Epithelial cell of proximal tubule (primary cell): ENCODE results near the gene C5. TPM values are rescaled to one million over a fixed set of nuclear protein-coding genes. Genes with fewer than 3 reads are reported as not detected.

Experiments used
- DNase-seq: peaks from one replicate; pipeline ENCODE4 v3.0.0-alpha.2; 2011; ENCODE audit warnings: low read depth
- H3K4me3 ChIP-seq: 2 replicates; pipeline ENCODE4 v1.5.1; 2011; ENCODE audit warnings: low read depth, mild to moderate bottlenecking, low read length
- CTCF ChIP-seq: conservative IDR thresholded peaks from 2 replicates; pipeline ENCODE4 v1.5.1; 2012; ENCODE audit warnings: low read depth, mild to moderate bottlenecking, low read length
- total RNA-seq: library from RNA; depleted of rRNA; stranded (reverse); fragments of >200 nt; gene quantifications from 2 replicates; pipeline ENCODE4 v1.2.3, GENCODE V29; 2015

Gene C5
- total RNA-seq, 1 donor from 2014 or later: 0.52 TPM

GRCh38 chr9:120983259-120983837 is 66.7 kb downstream of the C5 start:
- no peak overlapping the region for H3K4me3 ChIP-seq
- TF ChIP-seq CTCF: no peak
- DNase-seq: no peak

GRCh38 chr9:120982836-120983235 is 67.2 kb downstream of the C5 start:
- TF ChIP-seq CTCF: no peak
- no peak for DNase-seq
- H3K4me3 ChIP-seq: no peak overlapping the region

GRCh38 chr9:120980951-120981350 is 69.1 kb downstream of the C5 start:
- DNase-seq: no peak
- no peak overlapping the region for H3K4me3 ChIP-seq
- no peak for TF ChIP-seq CTCF

- H3K4me3 ChIP-seq: no peak overlapping the region
- no peak for DNase-seq
- TF ChIP-seq CTCF: no peak
These were observed 70.3 kb downstream of the C5 start for GRCh38 chr9:120979797-120980196.

GRCh38 chr9:120978987-120979386 is 71.1 kb downstream of the C5 start:
- no peak for DNase-seq
- TF ChIP-seq CTCF: no peak
- no peak overlapping the region for H3K4me3 ChIP-seq

GRCh38 chr9:120977321-120977720 is 72.8 kb downstream of the C5 start:
- TF ChIP-seq CTCF: no peak
- H3K4me3 ChIP-seq: no peak overlapping the region
- no peak for DNase-seq

GRCh38 chr9:120974921-120975320 is 75.2 kb downstream of the C5 start:
- DNase-seq: no peak
- no peak overlapping the region for H3K4me3 ChIP-seq
- no peak for TF ChIP-seq CTCF
